Measurements from ENCODE around the gene STK32B. TPM values are rescaled to one million over a fixed set of nuclear protein-coding genes. Genes with fewer than 3 reads are reported as not detected.
"Not testable (repeated sequence)": the region's sequence is repeated elsewhere in the genome, so short reads cannot be mapped to it uniquely, and the experiment has no call there.

STK32B gene
- total RNA-seq, 4 donors from 2014 or later = 0.39 to 2.7 (median 2.4) TPM

DNA sequence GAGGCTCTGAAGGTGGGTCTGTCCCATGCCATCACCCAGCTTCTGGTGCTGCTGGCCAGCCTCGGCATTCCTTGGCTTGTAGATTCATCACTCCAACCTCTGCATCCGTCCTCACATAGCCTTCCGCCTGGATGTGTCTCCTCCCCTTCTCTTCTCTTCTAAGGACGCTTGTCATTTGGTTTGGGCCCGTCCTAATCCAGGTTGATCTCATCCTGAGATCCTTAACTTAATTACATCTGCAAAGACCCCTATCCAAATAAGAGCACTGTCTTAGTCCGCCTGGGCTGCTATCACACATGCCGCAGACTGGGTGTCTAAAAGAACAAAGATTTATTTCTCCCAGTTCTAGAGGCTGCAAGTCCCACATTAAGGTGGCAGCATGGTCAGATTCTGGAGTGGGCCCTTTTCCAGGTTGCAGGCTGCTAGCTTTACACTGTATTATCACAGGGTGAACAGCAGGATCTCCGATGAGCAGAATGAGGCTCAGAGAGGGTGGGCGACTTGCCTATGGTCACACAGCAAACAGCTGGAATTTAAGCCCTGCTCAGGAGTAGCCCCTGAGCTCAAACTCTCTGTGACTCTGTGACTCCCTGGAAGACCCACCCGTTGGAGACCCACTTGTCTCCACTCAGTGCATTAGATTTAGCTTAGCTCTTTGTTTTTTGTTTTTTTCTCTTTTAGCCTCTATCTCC is 113.1 kb downstream of the STK32B start:
- Histone ChIP-seq H3K27ac (no peak overlapping the region), H3K36me3 (no peaks in the 10 kb centered on the region), H3K4me1 (peaks cover 0 to 8% (median 0%) of the 10 kb centered on the region in 4 donors), H3K9me3 (peaks cover 0 to 3% (median 0%) of the 10 kb centered on the region in 4 donors), H3K4me3 (no peak overlapping the region), H3K27me3 (no peaks in the 10 kb centered on the region)
- DNase-seq (ENCODE audit: low spot score in 2 of 2) = no peak
- TF ChIP-seq CTCF (IDR thresholded peaks at IDR 0.05) = no peak
- TF ChIP-seq POLR2A (IDR thresholded peaks at IDR 0.05) = no peak
- TF ChIP-seq EP300 (IDR thresholded peaks at IDR 0.05) = no peak
- 88% methylated on average over 10 of the region's 10 CpGs for WGBS, 2 donors

DNA sequence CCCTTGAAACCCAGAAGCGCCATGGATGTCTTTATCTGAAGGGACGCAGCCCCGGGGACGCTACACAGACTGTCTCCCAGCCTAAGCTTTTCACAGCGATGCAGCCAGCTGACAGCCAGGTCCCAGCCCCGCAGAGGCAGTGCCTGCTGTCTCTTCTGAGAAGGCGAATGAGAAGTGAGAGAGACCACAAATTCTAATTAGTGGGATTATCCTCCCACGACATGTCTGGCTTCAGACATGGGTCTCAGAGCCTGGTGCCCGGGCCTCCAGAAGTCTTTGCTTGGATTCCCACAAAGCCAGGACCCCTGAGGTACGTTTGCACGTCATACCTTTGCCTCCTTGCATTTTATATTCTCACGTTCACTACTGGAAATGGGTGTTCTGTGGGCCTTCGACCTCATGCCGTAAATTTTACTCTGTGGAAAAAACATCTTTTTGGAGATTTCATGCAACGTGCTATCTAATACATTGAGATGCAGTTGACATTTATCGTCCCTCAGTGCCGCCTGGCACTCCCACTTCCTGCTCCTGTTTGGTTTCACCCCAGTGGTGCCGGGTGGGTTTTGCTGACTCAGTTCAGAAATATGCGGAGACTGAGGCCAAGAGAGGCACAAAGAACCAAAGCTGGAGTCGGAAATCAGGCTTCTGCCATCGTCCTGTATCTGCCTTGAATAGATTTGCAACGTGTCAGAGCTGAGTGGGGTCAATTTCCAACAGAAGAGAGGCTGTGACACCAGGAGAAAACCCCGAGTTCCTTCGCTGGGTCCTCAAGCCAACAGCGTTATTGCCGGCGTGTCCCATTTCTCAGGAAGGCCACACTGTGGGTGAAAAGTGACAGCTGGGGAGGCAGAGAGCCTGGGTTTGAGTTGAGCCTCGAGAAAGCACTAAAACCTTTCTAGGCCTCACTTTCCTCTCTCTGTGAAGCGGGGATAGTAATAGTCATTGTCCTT is 114.4 kb downstream of the STK32B start:
- peak overlapping the region in 1 of 4 donors; percentile 40 for H3K27ac ChIP-seq
- H3K9me3 ChIP-seq = peaks cover 0 to 3% (median 0%) of the 10 kb centered on the region in 4 donors
- H3K27me3 ChIP-seq = no peaks in the 10 kb centered on the region
- peaks cover 0 to 8% (median 0%) of the 10 kb centered on the region in 4 donors for H3K4me1 ChIP-seq
- no peaks in the 10 kb centered on the region for H3K36me3 ChIP-seq
- no peak for DNase-seq (ENCODE audit: low spot score in 2 of 2)
- no peak for TF ChIP-seq POLR2A (IDR thresholded peaks at IDR 0.05)
- no peak for TF ChIP-seq EP300 (IDR thresholded peaks at IDR 0.05)
- TF ChIP-seq CTCF (IDR thresholded peaks at IDR 0.05) = no peak
- H3K4me3 ChIP-seq = no peak overlapping the region
- 44 to 78% methylated on average over 29 of the region's 29 CpGs for whole genome bisulfite sequencing, 2 donors

GRCh38 chr4:5166377-5166776 is 115.1 kb downstream of the STK32B start:
- 72 to 84% methylated on average over 4 of the region's 4 CpGs for WGBS, 2 donors
- TF ChIP-seq EP300 (IDR thresholded peaks at IDR 0.05) (no peak), CTCF (IDR thresholded peaks at IDR 0.05) (no peak)
- Histone ChIP-seq H3K36me3 (no peaks in the 10 kb centered on the region), H3K4me1 (peaks cover 0 to 8% (median 0%) of the 10 kb centered on the region in 4 donors), H3K9me3 (peaks cover 0 to 3% (median 0%) of the 10 kb centered on the region in 4 donors), H3K27me3 (no peaks in the 10 kb centered on the region), H3K4me3 (no peak overlapping the region), H3K27ac (no peak overlapping the region)
- no peak for DNase-seq (ENCODE audit: low spot score in 2 of 2)

- H3K4me1 ChIP-seq = peaks cover 0 to 8% (median 0%) of the 10 kb centered on the region in 4 donors
- no peak for TF ChIP-seq POLR2A (IDR thresholded peaks at IDR 0.05)
- TF ChIP-seq CTCF (IDR thresholded peaks at IDR 0.05) = no peak
- TF ChIP-seq EP300 (IDR thresholded peaks at IDR 0.05) = no peak
- peaks cover 0 to 3% (median 0%) of the 10 kb centered on the region in 4 donors for H3K9me3 ChIP-seq
- no peak overlapping the region for H3K27ac ChIP-seq
- DNase-seq (ENCODE audit: low spot score in 2 of 2) = no peak
- WGBS, 2 donors = 92 to 96% methylated on average over 5 of the region's 5 CpGs
- H3K4me3 ChIP-seq = no peak overlapping the region
- H3K27me3 ChIP-seq = no peaks in the 10 kb centered on the region
- no peaks in the 10 kb centered on the region for H3K36me3 ChIP-seq
Measured at GRCh38 chr4:5168891-5169290, 117.6 kb downstream of the STK32B start.

GRCh38 chr4:5175836-5176235 is 124.6 kb downstream of the STK32B start:
- H3K36me3 ChIP-seq; H3K4me1 ChIP-seq; H3K27me3 ChIP-seq; DNase-seq (ENCODE audit: low spot score in 2 of 2); H3K9me3 ChIP-seq; H3K27ac ChIP-seq; H3K4me3 ChIP-seq: not testable (repeated sequence)
- WGBS, 2 donors = 98% methylated on average over 10 to 11 of the region's 11 CpGs
